A549 (cell line): Measurements from ENCODE around the gene TJP3. TPM values are rescaled to one million over a fixed set of nuclear protein-coding genes. Genes with fewer than 3 reads are reported as not detected.

ENCODE experiments used
- FOSL2 ChIP-seq, 2 experiments: fragments of 450-650 bp in 1 of 2; fragments of >200 bp in 1 of 2; sonication (Bioruptor Twin) in 1 of 2; formaldehyde crosslinking; IDR thresholded peaks; 2 replicates each; pipeline versions ENCODE4 v1.5.0 to v1.6.1; 2016 to 2020; ENCODE audit warnings: mild to moderate bottlenecking in 1 of 2, moderate library complexity in 1 of 2
- polyA plus RNA-seq, 4 experiments: library from polyadenylated mRNA; depleted of rRNA in 3 of 4; stranded (reverse); fragments of >200 nt; fragmentation: RNase III in 1 of 4; extraction: RNeasy Plus Mini Kit Qiagen cat#74134 plus additional on column Dnase treatment in 1 of 4; gene quantifications; 2 replicates in 3 of 4; 3 replicates in 1 of 4; pipeline ENCODE4 v1.2.3, GENCODE V29; 2011 to 2017
- small RNA-seq, 6 experiments: library from RNA; depleted of rRNA; stranded (forward); fragments of <200 nt; gene quantifications; one replicate each; pipeline ENCODE3, GENCODE V24; 2012

Gene TJP3
- polyA plus RNA-seq, 2 of the 4 experiments (the other 2 are of a cell fraction), result 1.5 to 2.3 TPM

- no peak for TF ChIP-seq FOSL2 (IDR thresholded peaks at IDR 0.05)
- TF ChIP-seq FOSL2 (CRISPR knock-in tag; IDR thresholded peaks at IDR 0.05), result no peak
These were observed 90.0 kb downstream of the TJP3 start (continued) for GRCh38 chr19:3798137-3798536.

Small RNA genes within 50 kb of the gene (small RNA-seq; reads per million reads assigned to genes)
- 0 reads per million in 6 experiments for gene AC005777.1

Other genes starting within 250 kb of the TJP3 start
- 1.1 and 1.2 TPM in 2 replicates for gene SMIM24, start 227.9 kb upstream of the TJP3 start, polyA plus RNA-seq (2011; rRNA removed)
- 0.62 to 1.0 TPM (median 0.67 TPM) in 3 replicates for gene SMIM24, start 227.9 kb upstream of the TJP3 start, polyA plus RNA-seq (2017; fragmentation: RNase III; extraction: RNeasy Plus Mini Kit Qiagen cat#74134 plus additional on column Dnase treatment)
- not detected in 2 replicates for gene SMIM44, start 224.9 kb upstream of the TJP3 start, polyA plus RNA-seq (2011; rRNA removed)
- gene SMIM44, start 224.9 kb upstream of the TJP3 start, polyA plus RNA-seq (2017; fragmentation: RNase III; extraction: RNeasy Plus Mini Kit Qiagen cat#74134 plus additional on column Dnase treatment), result not detected in 3 replicates
- gene DOHH, start 207.7 kb upstream of the TJP3 start, polyA plus RNA-seq (2011; rRNA removed), result 3.3 and 4.6 TPM in 2 replicates
- 12.1 to 14.2 TPM (median 13.3 TPM) in 3 replicates for gene DOHH, start 207.7 kb upstream of the TJP3 start, polyA plus RNA-seq (2017; fragmentation: RNase III; extraction: RNeasy Plus Mini Kit Qiagen cat#74134 plus additional on column Dnase treatment)
- gene FZR1, start 202.1 kb upstream of the TJP3 start, polyA plus RNA-seq (2011; rRNA removed), result 13.9 and 14.4 TPM in 2 replicates
- gene FZR1, start 202.1 kb upstream of the TJP3 start, polyA plus RNA-seq (2017; fragmentation: RNase III; extraction: RNeasy Plus Mini Kit Qiagen cat#74134 plus additional on column Dnase treatment), result 15.5 to 19.1 TPM (median 18.1 TPM) in 3 replicates
- gene TEKTIP1, start 169.2 kb upstream of the TJP3 start, polyA plus RNA-seq (2011; rRNA removed), result not detected in 2 replicates
- gene TEKTIP1, start 169.2 kb upstream of the TJP3 start, polyA plus RNA-seq (2017; fragmentation: RNase III; extraction: RNeasy Plus Mini Kit Qiagen cat#74134 plus additional on column Dnase treatment), result not detected in 3 replicates
- 52.5 and 54.9 TPM in 2 replicates for gene MFSD12, start 150.8 kb upstream of the TJP3 start, polyA plus RNA-seq (2011; rRNA removed)
- 101 to 115 TPM (median 109 TPM) in 3 replicates for gene MFSD12, start 150.8 kb upstream of the TJP3 start, polyA plus RNA-seq (2017; fragmentation: RNase III; extraction: RNeasy Plus Mini Kit Qiagen cat#74134 plus additional on column Dnase treatment)
- 19.6 and 24.2 TPM in 2 replicates for gene HMG20B, start 135.4 kb upstream of the TJP3 start, polyA plus RNA-seq (2011; rRNA removed)
- gene HMG20B, start 135.4 kb upstream of the TJP3 start, polyA plus RNA-seq (2017; fragmentation: RNase III; extraction: RNeasy Plus Mini Kit Qiagen cat#74134 plus additional on column Dnase treatment), result 40.0 to 47.1 TPM (median 46.6 TPM) in 3 replicates
- 0.05 and 0.20 TPM in 2 replicates for gene GIPC3, start 122.9 kb upstream of the TJP3 start, polyA plus RNA-seq (2011; rRNA removed)
- gene GIPC3, start 122.9 kb upstream of the TJP3 start, polyA plus RNA-seq (2017; fragmentation: RNase III; extraction: RNeasy Plus Mini Kit Qiagen cat#74134 plus additional on column Dnase treatment), result 0.07 to 0.15 TPM (median 0.12 TPM) in 3 replicates
- gene TBXA2R, start 101.5 kb upstream of the TJP3 start, polyA plus RNA-seq (2011; rRNA removed), result 0.13 and 0.26 TPM in 2 replicates
- gene TBXA2R, start 101.5 kb upstream of the TJP3 start, polyA plus RNA-seq (2017; fragmentation: RNase III; extraction: RNeasy Plus Mini Kit Qiagen cat#74134 plus additional on column Dnase treatment), result 0.49 to 0.62 TPM (median 0.49 TPM) in 3 replicates
- gene CACTIN, start 81.6 kb upstream of the TJP3 start, polyA plus RNA-seq (2011; rRNA removed), result 6.4 and 8.3 TPM in 2 replicates
- 14.6 to 15.3 TPM (median 14.9 TPM) in 3 replicates for gene CACTIN, start 81.6 kb upstream of the TJP3 start, polyA plus RNA-seq (2017; fragmentation: RNase III; extraction: RNeasy Plus Mini Kit Qiagen cat#74134 plus additional on column Dnase treatment)
- gene PIP5K1C, start 7.9 kb upstream of the TJP3 start, polyA plus RNA-seq (2011; rRNA removed), result 2.6 and 3.5 TPM in 2 replicates
- gene PIP5K1C, start 7.9 kb upstream of the TJP3 start, polyA plus RNA-seq (2017; fragmentation: RNase III; extraction: RNeasy Plus Mini Kit Qiagen cat#74134 plus additional on column Dnase treatment), result 8.1 to 9.5 TPM (median 9.3 TPM) in 3 replicates
- gene APBA3, start 53.3 kb downstream of the TJP3 start, polyA plus RNA-seq (2011; rRNA removed), result 5.5 and 6.9 TPM in 2 replicates
- gene APBA3, start 53.3 kb downstream of the TJP3 start, polyA plus RNA-seq (2017; fragmentation: RNase III; extraction: RNeasy Plus Mini Kit Qiagen cat#74134 plus additional on column Dnase treatment), result 8.7 to 10.0 TPM (median 9.8 TPM) in 3 replicates
- 27.1 and 30.8 TPM in 2 replicates for gene MRPL54, start 54.3 kb downstream of the TJP3 start, polyA plus RNA-seq (2011; rRNA removed)
- 45.3 to 48.9 TPM (median 47.5 TPM) in 3 replicates for gene MRPL54, start 54.3 kb downstream of the TJP3 start, polyA plus RNA-seq (2017; fragmentation: RNase III; extraction: RNeasy Plus Mini Kit Qiagen cat#74134 plus additional on column Dnase treatment)
- not detected in 2 replicates for gene RAX2, start 63.8 kb downstream of the TJP3 start, polyA plus RNA-seq (2011; rRNA removed)
- gene RAX2, start 63.8 kb downstream of the TJP3 start, polyA plus RNA-seq (2017; fragmentation: RNase III; extraction: RNeasy Plus Mini Kit Qiagen cat#74134 plus additional on column Dnase treatment), result not detected in 3 replicates
- 0.12 and 0.13 TPM in 2 replicates for gene MATK, start 78.0 kb downstream of the TJP3 start, polyA plus RNA-seq (2011; rRNA removed)
- 0.25 to 0.45 TPM (median 0.32 TPM) in 3 replicates for gene MATK, start 78.0 kb downstream of the TJP3 start, polyA plus RNA-seq (2017; fragmentation: RNase III; extraction: RNeasy Plus Mini Kit Qiagen cat#74134 plus additional on column Dnase treatment)
- gene ZFR2, start 160.7 kb downstream of the TJP3 start, polyA plus RNA-seq (2011; rRNA removed), result 0.14 and 0.16 TPM in 2 replicates
- 0.30 to 0.45 TPM (median 0.39 TPM) in 3 replicates for gene ZFR2, start 160.7 kb downstream of the TJP3 start, polyA plus RNA-seq (2017; fragmentation: RNase III; extraction: RNeasy Plus Mini Kit Qiagen cat#74134 plus additional on column Dnase treatment)
- gene ATCAY, start 172.3 kb downstream of the TJP3 start, polyA plus RNA-seq (2011; rRNA removed), result 0.04 and 0.06 TPM in 2 replicates
- gene ATCAY, start 172.3 kb downstream of the TJP3 start, polyA plus RNA-seq (2017; fragmentation: RNase III; extraction: RNeasy Plus Mini Kit Qiagen cat#74134 plus additional on column Dnase treatment), result 0.03 to 0.24 TPM in 2 of 3 replicates, not detected in the other
- gene NMRK2, start 224.7 kb downstream of the TJP3 start, polyA plus RNA-seq (2011; rRNA removed), result not detected in 2 replicates
- not detected in 3 replicates for gene NMRK2, start 224.7 kb downstream of the TJP3 start, polyA plus RNA-seq (2017; fragmentation: RNase III; extraction: RNeasy Plus Mini Kit Qiagen cat#74134 plus additional on column Dnase treatment)